Prostate gland (tissue), 2 donors: ENCODE results near the gene ARL8A.

Experiments used
- POLR2A ChIP-seq: fragments of 450-650 bp; IDR thresholded peaks from one replicate; pipeline ENCODE4 v1.6.1; 2016; ENCODE audit warnings: antibody characterized with exemption, mild to moderate bottlenecking
- TF ChIP-seq, protein P1 (sequence below), 4 experiments: fragments of 200-600 bp in 2 of 4; fragments of 450-650 bp in 2 of 4; sonication (generic) in 2 of 4; IDR thresholded peaks; 1 replicate in 3 of 4; 2 replicates in 1 of 4; pipeline ENCODE4 v1.5.1; 2016 to 2019; ENCODE audit warnings: antibody characterized with exemption in 4 of 4, mild to moderate bottlenecking in 2 of 4, moderate library complexity in 2 of 4

GRCh38 chr1:202173993-202174392 lies 29.5 kb upstream of the ARL8A start:
- TF ChIP-seq POLR2A = no peak
- TF ChIP-seq, protein P1, sequence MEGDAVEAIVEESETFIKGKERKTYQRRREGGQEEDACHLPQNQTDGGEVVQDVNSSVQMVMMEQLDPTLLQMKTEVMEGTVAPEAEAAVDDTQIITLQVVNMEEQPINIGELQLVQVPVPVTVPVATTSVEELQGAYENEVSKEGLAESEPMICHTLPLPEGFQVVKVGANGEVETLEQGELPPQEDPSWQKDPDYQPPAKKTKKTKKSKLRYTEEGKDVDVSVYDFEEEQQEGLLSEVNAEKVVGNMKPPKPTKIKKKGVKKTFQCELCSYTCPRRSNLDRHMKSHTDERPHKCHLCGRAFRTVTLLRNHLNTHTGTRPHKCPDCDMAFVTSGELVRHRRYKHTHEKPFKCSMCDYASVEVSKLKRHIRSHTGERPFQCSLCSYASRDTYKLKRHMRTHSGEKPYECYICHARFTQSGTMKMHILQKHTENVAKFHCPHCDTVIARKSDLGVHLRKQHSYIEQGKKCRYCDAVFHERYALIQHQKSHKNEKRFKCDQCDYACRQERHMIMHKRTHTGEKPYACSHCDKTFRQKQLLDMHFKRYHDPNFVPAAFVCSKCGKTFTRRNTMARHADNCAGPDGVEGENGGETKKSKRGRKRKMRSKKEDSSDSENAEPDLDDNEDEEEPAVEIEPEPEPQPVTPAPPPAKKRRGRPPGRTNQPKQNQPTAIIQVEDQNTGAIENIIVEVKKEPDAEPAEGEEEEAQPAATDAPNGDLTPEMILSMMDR (IDR thresholded peaks at IDR 0.05) = no peak
